Endothelial cell of umbilical vein (primary cell): ENCODE results near the gene RMDN2. TPM values are rescaled to one million over a fixed set of nuclear protein-coding genes. Genes with fewer than 3 reads are reported as not detected.

Source experiments
- BruUV-seq: library from RNA; stranded (reverse); fragments of 400-500 nt; replicated peaks from 2 replicates; lab custom pipeline; 2021; lab: Mats Ljungman, UMichigan
- CTCF ChIA-PET: fragments of 300-600, 350-600 bp; sonication (Branson Sonifier 250); formaldehyde crosslinking; loops from one replicate; lab custom pipeline; 2021; ENCODE audit warnings: antibody characterized with exemption, inconsistent platforms; lab: Charles Lee
- POLR2A ChIA-PET: fragments of 300-600, 350-600 bp; sonication (Branson Sonifier 250); formaldehyde crosslinking; loops from one replicate; lab custom pipeline; 2021; ENCODE audit warnings: antibody characterized with exemption, inconsistent platforms; lab: Charles Lee
- DNase-seq: peaks from one replicate; pipeline ENCODE4 v3.0.0-alpha.2; 2011; ENCODE audit warnings: low read depth, low spot score
- FAIRE-seq: peaks from 2 replicates; lab custom pipeline; 2011; peaks lifted over from hg19 to GRCh38; lab: Jason Lieb, UNC
- H2AFZ ChIP-seq: 2 replicates; pipeline ENCODE4 v1.6.0; 2012; ENCODE audit warnings: low read depth, low read length, control low read depth, inconsistent platforms
- H3K27ac ChIP-seq: 2 replicates; pipeline ENCODE4 v1.5.1; 2011; ENCODE audit warnings: low read depth, mild to moderate bottlenecking, control low read depth, low read length, moderate library complexity; ENCODE audit not compliant: insufficient read depth
- H3K27me3 ChIP-seq, 2 experiments: 2 replicates each; pipeline versions ENCODE4 v1.6.0 to v1.6.1; 2011; ENCODE audit warnings: low read length in 2 of 2, mixed read lengths in 1 of 2; ENCODE audit not compliant: control insufficient read depth in 2 of 2, insufficient read depth in 2 of 2
- H3K36me3 ChIP-seq, 2 experiments: 2 replicates in 1 of 2; 3 replicates in 1 of 2; pipeline ENCODE4 v1.5.1; 2011; ENCODE audit warnings: low read length in 2 of 2, mild to moderate bottlenecking in 1 of 2, moderate library complexity in 1 of 2; ENCODE audit not compliant: control insufficient read depth in 2 of 2, insufficient read depth in 2 of 2; ENCODE audit errors: extremely low read depth in 1 of 2
- H3K4me1 ChIP-seq: 3 replicates; pipeline ENCODE4 v1.5.1; 2011; ENCODE audit warnings: mild to moderate bottlenecking, low read length; ENCODE audit not compliant: control insufficient read depth, insufficient read depth; ENCODE audit errors: extremely low read depth
- H3K4me2 ChIP-seq: 2 replicates; pipeline ENCODE4 v1.6.1; 2011; ENCODE audit warnings: low read length, control low read depth, mixed read lengths; ENCODE audit not compliant: insufficient read depth
- H3K4me3 ChIP-seq, 3 experiments: fragments of 200-600 bp in 1 of 3; sonication (generic), shearing (Covaris generic) in 1 of 3; replicated peaks in 1 of 3; 2 replicates each; pipeline ENCODE4 v1.5.1; 2011 to 2016; ENCODE audit warnings: control low read depth in 3 of 3, low read length in 3 of 3, mild to moderate bottlenecking in 2 of 3, inconsistent platforms in 1 of 3, low read depth in 1 of 3, moderate library complexity in 1 of 3; ENCODE audit not compliant: insufficient read depth in 1 of 3
- H3K79me2 ChIP-seq: 2 replicates; pipeline ENCODE4 v1.6.0; 2012; ENCODE audit warnings: low read length, inconsistent platforms; ENCODE audit not compliant: control insufficient read depth, insufficient read depth
- H3K9ac ChIP-seq: replicated peaks from 2 replicates; pipeline ENCODE3; 2011; ENCODE audit warnings: low read length, control low read depth; ENCODE audit not compliant: insufficient read depth; ENCODE audit errors: extremely low read depth
- H3K9me1 ChIP-seq: replicated peaks from 3 replicates; pipeline ENCODE4 v1.6.0; 2011; ENCODE audit warnings: mild to moderate bottlenecking, low read length; ENCODE audit not compliant: control insufficient read depth, insufficient read depth; ENCODE audit errors: extremely low read depth
- H3K9me3 ChIP-seq: replicated peaks from 2 replicates; pipeline ENCODE4 v1.5.1; 2012; ENCODE audit warnings: low read length, inconsistent platforms; ENCODE audit not compliant: control insufficient read depth, insufficient read depth
- H4K20me1 ChIP-seq: replicated peaks from 2 replicates; pipeline ENCODE3; 2011; ENCODE audit warnings: mild to moderate bottlenecking, low read length; ENCODE audit not compliant: control insufficient read depth, insufficient read depth; ENCODE audit errors: extremely low read depth
- CTCF ChIP-seq, 2 donors: IDR thresholded peaks; 1 replicate in 1 of 2; 2 replicates in 1 of 2; pipeline ENCODE4 v1.5.1; 2011; ENCODE audit warnings: low read length in 2 of 2, mild to moderate bottlenecking in 2 of 2, moderate library complexity in 2 of 2, control low read depth in 1 of 2, inconsistent platforms in 1 of 2, low read depth in 1 of 2; ENCODE audit not compliant: insufficient read depth in 1 of 2; ENCODE audit errors: extremely low read depth in 1 of 2
- EZH2 ChIP-seq: IDR thresholded peaks from 2 replicates; pipeline ENCODE4 v1.6.1; 2012; ENCODE audit warnings: borderline replicate concordance, low read depth, mild to moderate bottlenecking, moderate library complexity, low read length, inconsistent platforms; ENCODE audit not compliant: severe bottlenecking
- FOS ChIP-seq: IDR thresholded peaks from 2 replicates; pipeline ENCODE4 v1.6.1; 2011; ENCODE audit warnings: mild to moderate bottlenecking, low read length, moderate library complexity, borderline replicate concordance; ENCODE audit not compliant: insufficient read depth
- GATA2 ChIP-seq: IDR thresholded peaks from 2 replicates; pipeline ENCODE4 v1.7.0; 2011; ENCODE audit warnings: low read depth, mild to moderate bottlenecking, moderate library complexity, mixed read lengths, low read length; ENCODE audit not compliant: insufficient read length, insufficient read depth
- JUN ChIP-seq: IDR thresholded peaks from 2 replicates; pipeline ENCODE4 v1.6.1; 2011; ENCODE audit warnings: borderline replicate concordance, low read depth; ENCODE audit not compliant: insufficient read length, insufficient read depth
- MAX ChIP-seq: IDR thresholded peaks from 2 replicates; pipeline ENCODE4 v1.6.1; 2011; ENCODE audit not compliant: insufficient read depth, insufficient read length
- MYC ChIP-seq: IDR thresholded peaks from one replicate; pipeline ENCODE4 v1.6.1; 2011; ENCODE audit warnings: mild to moderate bottlenecking, low read depth, low read length
- POLR2A ChIP-seq: IDR thresholded peaks from 2 replicates; pipeline ENCODE4 v1.6.1; 2012; ENCODE audit warnings: low read depth, mild to moderate bottlenecking, control low read depth, low read length
- POLR2AphosphoS5 ChIP-seq: IDR thresholded peaks from 2 replicates; pipeline ENCODE4 v1.6.1; 2012; ENCODE audit warnings: low read depth, mild to moderate bottlenecking, control low read depth, low read length, moderate library complexity; ENCODE audit not compliant: insufficient read depth
- dilution Hi-C: fragments of 300-500 bp; cut with MboI; formaldehyde crosslinking; loops from one replicate; pipeline ENCODE4 v1.15.0; 2019; ENCODE audit warnings: low sequenced_read_pairs; ENCODE audit not compliant: extremely low pct_ligation_motif_present
- intact Hi-C: fragments of 100-400 bp; cut with micrococcal nuclease; formaldehyde crosslinking; loops from one replicate; pipeline ENCODE4 v1.10.0; 2022
- polyA plus RNA-seq, 4 experiments: library from polyadenylated mRNA; depleted of rRNA in 3 of 4; stranded (reverse) in 3 of 4; unstranded in 1 of 4; fragments of >200 nt; gene quantifications; 2 replicates each; pipeline versions ENCODE4 v1.2.1 to v1.2.3, GENCODE V29; 2011 to 2012; ENCODE audit warnings: missing spikeins in 1 of 4
- total RNA-seq: library from RNA; stranded (reverse); gene quantifications from 2 replicates; pipeline ENCODE4 v1.2.3, GENCODE V29; 2021

RMDN2 gene
- total and polyA plus RNA-seq, 2 donors (not counting 3 experiments of a cell fraction or from before 2014, with no cell fraction given) = 0.97 to 2.8 TPM

- Histone ChIP-seq H2AFZ (no peak overlapping the region), H3K27me3 (peaks cover 18 to 21% of the 10 kb centered on the region in 2 experiments), H3K4me3 (no peak overlapping the region), H3K9ac (no peak overlapping the region), H3K36me3 (no peaks in the 10 kb centered on the region), H3K4me2 (no peak overlapping the region), H3K27ac (no peak overlapping the region), H3K9me3 (no peaks in the 10 kb centered on the region), H4K20me1 (no peaks in the 10 kb centered on the region), H3K9me1 (no peaks in the 10 kb centered on the region), H3K79me2 (no peaks in the 10 kb centered on the region), H3K4me1 (peaks cover 4% of the 10 kb centered on the region)
- ChIA-PET CTCF (no interaction called here), POLR2A (no interaction called here)
- intact Hi-C loops = no loop called here
- BruUV-seq = no TSS peak
- DNase-seq (no peak), FAIRE-seq (no peak)
- no peak for TF ChIP-seq MAX
- TF ChIP-seq MYC = no peak
- TF ChIP-seq POLR2AphosphoS5 = no peak
- TF ChIP-seq FOS = no peak
- TF ChIP-seq EZH2 = no peak
- no peak for TF ChIP-seq POLR2A
- no peak for TF ChIP-seq CTCF (IDR thresholded peaks at IDR 0.05; ENCODE audit: extremely low read depth in 1 of 2, insufficient read depth in 1 of 2, low read depth in 1 of 2, low read length in 2 of 2)
- no peak for TF ChIP-seq GATA2
- no peak for TF ChIP-seq JUN
- dilution Hi-C loops = no loop called here
Observed at GRCh38 chr2:37921781-37922180, 3.3 kb upstream of the RMDN2 start.
